Activated CD4-positive, alpha-beta memory T cell treated with anti-CD3 and anti-CD28 coated beads, Interleukin-2, amount 10 ng/mL, durations not matched to agents 7 days and 5 days (primary cell): Measurements from ENCODE around the gene RAB1A. TPM values are rescaled to one million over a fixed set of nuclear protein-coding genes. Genes with fewer than 3 reads are reported as not detected.

ENCODE experiments used
- CTCF ChIA-PET: fragments of 350-600 bp; sonication (Branson Sonifier 250); formaldehyde crosslinking; loops from one replicate; lab custom pipeline; 2021; ENCODE audit warnings: antibody characterized with exemption, inconsistent platforms; lab: Charles Lee
- POLR2A ChIA-PET: fragments of 350-600 bp; sonication (Branson Sonifier 250); formaldehyde crosslinking; loops from one replicate; lab custom pipeline; 2021; ENCODE audit warnings: antibody characterized with exemption; lab: Charles Lee
- DNase-seq: peaks from one replicate; pipeline ENCODE4 v3.0.0-alpha.2; 2020
- H3K27ac Mint-ChIP-seq: one replicate; pipeline ENCODE4 v1.8.0; 2021; ENCODE audit warnings: mild to moderate bottlenecking, mixed read lengths
- H3K27me3 Mint-ChIP-seq: one replicate; pipeline ENCODE4 v1.8.0; 2021; ENCODE audit warnings: mixed read lengths
- H3K36me3 Mint-ChIP-seq: one replicate; pipeline ENCODE4 v1.8.0; 2021; ENCODE audit warnings: low read depth, mixed read lengths
- H3K4me1 Mint-ChIP-seq: one replicate; pipeline ENCODE4 v1.8.0; 2021; ENCODE audit warnings: mixed read lengths
- H3K4me3 Mint-ChIP-seq: one replicate; pipeline ENCODE4 v1.8.0; 2021; ENCODE audit warnings: mild to moderate bottlenecking, mixed read lengths
- H3K9me3 Mint-ChIP-seq: one replicate; pipeline ENCODE4 v1.8.0; 2021; ENCODE audit warnings: mixed read lengths
- total RNA-seq, 2 experiments: library from RNA; stranded (reverse); gene quantifications; one replicate each; pipeline ENCODE4 v1.2.3, GENCODE V29; 2021

Gene RAB1A
- total RNA-seq, 2 experiments from 2014 or later: 74.0 to 74.9 TPM

GRCh38 chr2:65039640-65040039 is 90.3 kb downstream of the RAB1A start:
- ChIA-PET CTCF (interaction anchor here (0.9 to 4.7 kb wide), 6 partner anchors 14 to 124 kb away, joined by 3 to 29 read pairs (median 5); partner anchors contain the start of gene CEP68), POLR2A (interaction anchor here (1.0 kb wide), 1 partner anchor 122 kb away, joined by 5 read pairs; no protein-coding TSS in a partner anchor)
- Mint-ChIP-seq H3K4me1 (peaks cover 14% of the 10 kb centered on the region), H3K4me3 (no peak overlapping the region), H3K27ac (no peak overlapping the region), H3K9me3 (peaks cover 13% of the 10 kb centered on the region), H3K27me3 (no peaks in the 10 kb centered on the region), H3K36me3 (peaks cover 12% of the 10 kb centered on the region)
- DNase-seq: no peak

DNA sequence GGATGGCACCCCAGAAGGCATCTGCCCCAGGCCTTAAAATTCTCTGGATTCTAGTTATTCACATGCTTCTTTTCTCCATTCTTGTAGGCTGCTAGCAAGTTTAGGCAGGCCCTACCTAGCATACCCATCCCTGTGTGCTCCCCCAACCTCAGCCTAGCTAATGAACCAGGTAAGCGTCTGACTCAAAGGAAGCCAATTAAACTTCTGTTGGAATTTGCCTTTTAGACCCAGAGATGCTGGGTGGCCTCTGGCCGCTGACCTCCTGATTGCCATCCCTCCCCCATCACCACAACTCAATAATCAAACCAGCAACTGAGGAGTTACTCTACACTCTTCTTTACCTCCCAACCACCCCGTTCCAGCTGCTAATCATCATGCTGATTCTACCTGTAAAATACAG is 92.7 kb downstream of the RAB1A start:
- Mint-ChIP-seq H3K27me3 (no peaks in the 10 kb centered on the region), H3K36me3 (no peaks in the 10 kb centered on the region), H3K9me3 (no peaks in the 10 kb centered on the region), H3K4me1 (peaks cover 14% of the 10 kb centered on the region), H3K4me3 (no peak overlapping the region), H3K27ac (no peak overlapping the region)
- ChIA-PET CTCF (interaction anchor here (1.1 to 4.7 kb wide), 2 partner anchors 119 to 124 kb away, joined by 3 to 29 read pairs; no protein-coding TSS in a partner anchor), POLR2A (no interaction called here)
- no peak for DNase-seq

Other genes with a start within 250 kb of the RAB1A start
- gene SLC1A4, start 140.7 kb downstream of the RAB1A start, total RNA-seq: 10 to 100 TPM; 75.1 to 79.7 TPM
- 10 to 100 TPM; 12.8 to 13.3 TPM for gene CEP68, start 73.7 kb downstream of the RAB1A start, total RNA-seq
- gene ACTR2, start 97.7 kb upstream of the RAB1A start, total RNA-seq: 100 to 1,000 TPM; 514 to 517 TPM